GM13976 (cell line): ENCODE results near the gene TUBG1.

Source experiments
- DNase-seq: peaks from one replicate; pipeline ENCODE4 v3.0.0; 2012; ENCODE audit warnings: low spot score
- CTCF ChIP-seq: IDR thresholded peaks from 2 replicates; pipeline ENCODE4 v1.5.1; 2012; ENCODE audit warnings: borderline replicate concordance, mild to moderate bottlenecking; ENCODE audit not compliant: insufficient read depth; ENCODE audit errors: extremely low read depth, missing control alignments, control extremely low read depth
- in situ Hi-C: fragments of 300-500 bp; cut with MboI; formaldehyde crosslinking; loops from one replicate; pipeline ENCODE4 v1.12.0; 2022; ENCODE audit warnings: low sequenced_read_pairs, mixed read lengths, inconsistent platforms; ENCODE audit not compliant: unreplicated experiment

Gene TUBG1

GRCh38 chr17:42629411-42630009, 20.0 kb downstream of the TUBG1 start:
- no peak for TF ChIP-seq CTCF
- in situ Hi-C loops: no loop called here
- DNase-seq: no peak

- DNase-seq: no peak
- no peak for TF ChIP-seq CTCF
- in situ Hi-C loops: no loop called here
These were observed 23.5 kb downstream of the TUBG1 start for GRCh38 chr17:42632949-42633444.

GRCh38 chr17:42639525-42640113, 30.1 kb downstream of the TUBG1 start:
- no peak for DNase-seq
- TF ChIP-seq CTCF: no peak
- in situ Hi-C loops: no loop called here

- no peak for DNase-seq
- TF ChIP-seq CTCF: no peak
- in situ Hi-C loops: no loop called here
These were observed 30.6 kb downstream of the TUBG1 start for GRCh38 chr17:42640121-42640520.

- no peak for DNase-seq
- in situ Hi-C loops: no loop called here
- no peak for TF ChIP-seq CTCF
These were observed 32.9 kb downstream of the TUBG1 start for GRCh38 chr17:42642336-42642735.

GRCh38 chr17:42647778-42648177, 38.3 kb downstream of the TUBG1 start:
- no peak for TF ChIP-seq CTCF
- DNase-seq: no peak
- in situ Hi-C loops: no loop called here
